ENCODE data around the gene CD37.
"Not testable (repeated sequence)": the region's sequence is repeated elsewhere in the genome, so short reads cannot be mapped to it uniquely, and the experiment has no call there.

Gene CD37

DNA sequence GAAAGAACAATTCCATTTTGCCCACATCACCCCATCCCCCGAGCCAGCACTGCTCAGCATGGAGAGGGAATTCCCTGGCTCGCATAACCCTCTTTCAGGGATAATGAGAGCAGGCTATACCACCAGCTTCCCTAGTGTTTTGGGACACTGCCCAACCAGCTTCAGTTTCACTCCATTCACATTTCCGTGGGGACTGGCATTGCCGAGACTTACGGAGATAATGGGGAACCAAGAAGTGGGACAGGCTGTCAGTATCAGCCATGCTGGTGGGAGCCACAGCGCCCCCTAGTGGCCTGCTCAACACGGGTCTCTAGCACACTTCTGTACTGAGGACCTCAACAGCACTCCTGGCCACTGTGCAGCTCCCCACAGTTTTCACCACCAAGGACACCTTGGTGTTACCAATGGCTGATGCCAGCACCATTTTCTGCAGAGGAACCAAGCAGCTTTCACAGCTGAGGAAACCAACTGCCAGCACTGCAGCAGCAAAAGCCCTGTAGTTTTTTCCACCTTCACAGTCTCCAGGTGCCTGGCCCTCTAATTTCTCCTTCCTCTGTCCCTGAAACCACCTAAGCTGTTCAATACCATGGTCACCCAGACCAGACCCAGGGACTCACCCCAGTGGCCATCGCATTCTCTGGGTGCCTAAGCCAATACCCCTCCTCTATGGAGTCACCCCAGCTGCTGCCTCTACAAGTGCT is 33.9 kb upstream of the CD37 start:
- no peaks in the 10 kb centered on the region for H4K20me1 ChIP-seq (ENCODE audit: insufficient read depth, low read length)
- 0 out of 2 replicates have a peak, but pooled peaks cover 9% of the 10 kb centered on the region for H3K27me3 ChIP-seq (ENCODE audit: low read depth, low read length)
- H3K4me2 ChIP-seq (ENCODE audit: low read length) = peak overlapping the region; percentile 91
- no peaks in the 10 kb centered on the region for H3K79me2 ChIP-seq (ENCODE audit: low read length)
- peaks cover 4% of the 10 kb centered on the region for H3K4me1 ChIP-seq (ENCODE audit: low read length)
- peaks cover 2% of the 10 kb centered on the region for H3K36me3 ChIP-seq (replicated peaks; ENCODE audit: low read depth, low read length)
- H3K9me3 ChIP-seq (ENCODE audit: insufficient read depth, low read length) = no peaks in the 10 kb centered on the region
- TF ChIP-seq, protein P1, sequence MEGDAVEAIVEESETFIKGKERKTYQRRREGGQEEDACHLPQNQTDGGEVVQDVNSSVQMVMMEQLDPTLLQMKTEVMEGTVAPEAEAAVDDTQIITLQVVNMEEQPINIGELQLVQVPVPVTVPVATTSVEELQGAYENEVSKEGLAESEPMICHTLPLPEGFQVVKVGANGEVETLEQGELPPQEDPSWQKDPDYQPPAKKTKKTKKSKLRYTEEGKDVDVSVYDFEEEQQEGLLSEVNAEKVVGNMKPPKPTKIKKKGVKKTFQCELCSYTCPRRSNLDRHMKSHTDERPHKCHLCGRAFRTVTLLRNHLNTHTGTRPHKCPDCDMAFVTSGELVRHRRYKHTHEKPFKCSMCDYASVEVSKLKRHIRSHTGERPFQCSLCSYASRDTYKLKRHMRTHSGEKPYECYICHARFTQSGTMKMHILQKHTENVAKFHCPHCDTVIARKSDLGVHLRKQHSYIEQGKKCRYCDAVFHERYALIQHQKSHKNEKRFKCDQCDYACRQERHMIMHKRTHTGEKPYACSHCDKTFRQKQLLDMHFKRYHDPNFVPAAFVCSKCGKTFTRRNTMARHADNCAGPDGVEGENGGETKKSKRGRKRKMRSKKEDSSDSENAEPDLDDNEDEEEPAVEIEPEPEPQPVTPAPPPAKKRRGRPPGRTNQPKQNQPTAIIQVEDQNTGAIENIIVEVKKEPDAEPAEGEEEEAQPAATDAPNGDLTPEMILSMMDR (IDR thresholded peaks at IDR 0.05; ENCODE audit: low read depth, low read length) = peak; percentile 97
- no peak for TF ChIP-seq EZH2phosphoT487 (IDR thresholded peaks at IDR 0.05; ENCODE audit: low read depth)
- H2AFZ ChIP-seq (ENCODE audit: low read depth, low read length) = peak overlapping the region; percentile 99
- peak overlapping the region; percentile 67 for H3K9ac ChIP-seq (ENCODE audit: low read length)
- H3K27ac ChIP-seq (ENCODE audit: low read length) = no peak overlapping the region
- peak overlapping the region; percentile 85 for H3K4me3 ChIP-seq (ENCODE audit: low read length)

- H3K79me2 ChIP-seq (ENCODE audit: low read length) = no peaks in the 10 kb centered on the region
- TF ChIP-seq EZH2phosphoT487 (IDR thresholded peaks at IDR 0.05; ENCODE audit: low read depth) = no peak
- TF ChIP-seq, protein P1 (IDR thresholded peaks at IDR 0.05; ENCODE audit: low read depth, low read length) = no peak
- peaks cover 2% of the 10 kb centered on the region for H3K36me3 ChIP-seq (replicated peaks; ENCODE audit: low read depth, low read length)
- no peak overlapping the region for H3K27ac ChIP-seq (ENCODE audit: low read length)
- H3K4me2 ChIP-seq (ENCODE audit: low read length) = no peak overlapping the region
- no peak overlapping the region for H3K9ac ChIP-seq (ENCODE audit: low read length)
- no peaks in the 10 kb centered on the region for H4K20me1 ChIP-seq (ENCODE audit: insufficient read depth, low read length)
- 0 out of 2 replicates have a peak, but pooled peaks cover 9% of the 10 kb centered on the region for H3K27me3 ChIP-seq (ENCODE audit: low read depth, low read length)
- H3K4me1 ChIP-seq (ENCODE audit: low read length) = peaks cover 6% of the 10 kb centered on the region
- no peak overlapping the region for H2AFZ ChIP-seq (ENCODE audit: low read depth, low read length)
- no peaks in the 10 kb centered on the region for H3K9me3 ChIP-seq (ENCODE audit: insufficient read depth, low read length)
- H3K4me3 ChIP-seq (ENCODE audit: low read length) = no peak overlapping the region
Observed at GRCh38 chr19:49301866-49302252, 33.3 kb upstream of the CD37 start.

- not testable (repeated sequence) for H3K9ac ChIP-seq (ENCODE audit: low read length); H3K4me3 ChIP-seq (ENCODE audit: low read length); H3K27ac ChIP-seq (ENCODE audit: low read length); H3K4me2 ChIP-seq (ENCODE audit: low read length); H2AFZ ChIP-seq (ENCODE audit: low read depth, low read length); H3K9me3 ChIP-seq (ENCODE audit: insufficient read depth, low read length); H3K27me3 ChIP-seq (ENCODE audit: low read depth, low read length); H4K20me1 ChIP-seq (ENCODE audit: insufficient read depth, low read length); H3K79me2 ChIP-seq (ENCODE audit: low read length); H3K36me3 ChIP-seq (replicated peaks; ENCODE audit: low read depth, low read length)
- peaks cover 17% of the 10 kb centered on the region for H3K4me1 ChIP-seq (ENCODE audit: low read length)
- TF ChIP-seq, protein P1 (IDR thresholded peaks at IDR 0.05; ENCODE audit: low read depth, low read length) = peak; percentile 45
Observed at GRCh38 chr19:49306734-49307133, 28.5 kb upstream of the CD37 start.

- no peak for TF ChIP-seq EZH2phosphoT487 (IDR thresholded peaks at IDR 0.05; ENCODE audit: low read depth)
- TF ChIP-seq, protein P1 (IDR thresholded peaks at IDR 0.05; ENCODE audit: low read depth, low read length) = peak; percentile 51
- Histone ChIP-seq H3K36me3 (replicated peaks; ENCODE audit: low read depth, low read length) (no peaks in the 10 kb centered on the region), H3K27me3 (ENCODE audit: low read depth, low read length) (no peaks in the 10 kb centered on the region), H3K4me3 (ENCODE audit: low read length) (no peak overlapping the region), H3K9me3 (ENCODE audit: insufficient read depth, low read length) (no peaks in the 10 kb centered on the region), H2AFZ (ENCODE audit: low read depth, low read length) (no peak overlapping the region), H3K27ac (ENCODE audit: low read length) (no peak overlapping the region), H4K20me1 (ENCODE audit: insufficient read depth, low read length) (no peaks in the 10 kb centered on the region), H3K4me2 (ENCODE audit: low read length) (no peak overlapping the region), H3K79me2 (ENCODE audit: low read length) (no peaks in the 10 kb centered on the region), H3K4me1 (ENCODE audit: low read length) (peaks cover 22% of the 10 kb centered on the region), H3K9ac (ENCODE audit: low read length) (no peak overlapping the region)
Observed at GRCh38 chr19:49309087-49309486, 26.1 kb upstream of the CD37 start.

Measured in OCI-LY3 (cell line).